Right ventricle myocardium inferior (tissue), 1 donor: ENCODE results near the gene PCDHGC3. TPM values are rescaled to one million over a fixed set of nuclear protein-coding genes. Genes with fewer than 3 reads are reported as not detected.

Experiments
- ATAC-seq: fragments of 200-7000 bp; cut with Tn5 transposase; one replicate; pipeline ENCODE4 v1.9.1; 2020; ENCODE audit warnings: mild to moderate bottlenecking, moderate library complexity
- DNase-seq: peaks from one replicate; pipeline ENCODE4 v3.0.0; 2021; ENCODE audit errors: missing footprints
- intact Hi-C: fragments of 100-400 bp; cut with DNase I; formaldehyde crosslinking; loops from one replicate; pipeline ENCODE4 v1.11.0; 2022
- total RNA-seq: library from RNA; stranded (reverse); fragmentation: NEBNext Ultra II Directional; extraction: Animal tissue kit (Norgen Biotek cat#: 25700); gene quantifications from one replicate; pipeline ENCODE4 v1.2.1, GENCODE V29; 2021
- donor health status: DM: no; HTN: yes; CAD: no; lungs with severe emphysema.

PCDHGC3 gene
- total RNA-seq, 1 donor from 2014 or later = 22.5 TPM

DNA sequence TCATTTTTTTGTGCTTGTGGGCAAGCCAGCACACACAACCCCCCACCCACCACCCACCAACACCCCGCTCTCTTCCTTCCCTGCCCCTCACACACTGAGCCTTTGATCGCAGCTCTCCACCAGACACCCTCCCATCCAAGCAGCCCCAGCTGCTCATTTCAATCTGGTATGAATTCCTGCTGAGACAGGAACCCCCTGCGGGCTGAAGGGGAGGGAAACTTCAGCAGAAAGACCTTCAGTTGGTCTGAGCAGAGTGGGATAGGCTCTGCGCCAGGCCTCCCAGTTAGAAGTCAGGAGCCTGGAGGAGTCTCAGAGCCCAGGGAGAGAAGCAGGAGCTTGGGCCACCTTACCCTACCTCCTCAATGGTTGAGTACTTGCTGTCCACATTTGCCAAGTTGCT is 20.3 kb downstream of the PCDHGC3 start:
- DNase-seq (no peak), ATAC-seq (no peak)
- intact Hi-C loops = no loop called here

DNA sequence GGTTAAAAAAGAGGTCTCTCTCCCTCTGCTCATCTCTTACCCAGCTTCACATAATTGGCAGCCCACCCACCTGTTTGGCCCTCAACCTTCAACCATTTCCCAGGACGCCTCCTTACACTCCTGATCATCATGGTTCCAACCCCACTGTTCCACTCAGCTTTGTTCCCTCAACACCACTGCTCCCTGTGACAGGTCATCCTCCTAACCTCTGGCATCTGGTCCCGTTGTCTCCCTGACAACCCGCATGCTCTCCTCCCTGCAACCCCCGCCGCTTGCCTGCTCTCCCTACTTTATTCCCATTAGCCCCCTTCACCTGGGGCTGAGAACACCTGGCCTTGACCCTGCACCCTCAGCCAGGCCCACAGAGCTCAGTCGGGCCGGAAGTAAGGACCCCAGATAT is 26.0 kb downstream of the PCDHGC3 start:
- intact Hi-C loops = no loop called here
- ATAC-seq = no peak
- no peak for DNase-seq

DNA sequence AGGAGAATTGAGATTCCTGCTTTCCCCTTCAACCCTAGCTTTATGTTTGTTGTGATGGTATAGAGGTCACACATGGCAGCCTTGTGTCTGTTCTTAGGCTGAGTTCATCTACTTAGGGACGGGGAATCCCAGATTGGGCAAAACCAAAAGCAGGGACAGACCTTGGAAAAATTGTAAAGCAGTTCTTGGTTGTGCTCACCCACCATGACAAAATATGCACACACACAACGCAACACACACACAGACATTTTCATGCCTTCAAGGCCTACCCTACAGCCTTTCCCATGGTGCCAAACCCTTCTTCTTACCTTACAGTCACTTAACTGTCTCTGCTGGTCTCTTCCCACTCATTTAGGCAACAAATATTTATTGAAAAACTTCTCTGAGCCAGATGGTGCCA is 27.9 kb downstream of the PCDHGC3 start:
- DNase-seq (no peak), ATAC-seq (no peak)
- intact Hi-C loops = no loop called here

DNA sequence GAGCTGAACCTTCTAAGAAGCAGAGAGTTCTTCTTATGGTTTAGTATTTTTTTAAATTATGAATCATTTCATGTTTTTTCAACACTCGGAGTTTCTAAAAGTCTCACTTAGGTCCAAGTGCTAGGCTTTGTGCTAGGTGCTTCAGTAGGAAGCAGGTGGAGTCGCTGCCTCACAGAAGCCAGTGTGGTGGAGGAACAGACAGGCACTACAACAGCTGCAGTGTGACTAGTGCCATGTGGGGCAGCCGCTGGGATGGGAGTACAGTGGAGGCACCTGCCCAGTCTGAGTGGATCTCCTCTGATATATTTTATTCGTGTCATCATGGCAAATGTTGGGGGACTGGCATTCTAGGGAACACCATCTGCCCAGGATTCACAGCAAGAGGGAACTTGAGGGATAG is 28.4 kb downstream of the PCDHGC3 start:
- intact Hi-C loops = no loop called here

DNA sequence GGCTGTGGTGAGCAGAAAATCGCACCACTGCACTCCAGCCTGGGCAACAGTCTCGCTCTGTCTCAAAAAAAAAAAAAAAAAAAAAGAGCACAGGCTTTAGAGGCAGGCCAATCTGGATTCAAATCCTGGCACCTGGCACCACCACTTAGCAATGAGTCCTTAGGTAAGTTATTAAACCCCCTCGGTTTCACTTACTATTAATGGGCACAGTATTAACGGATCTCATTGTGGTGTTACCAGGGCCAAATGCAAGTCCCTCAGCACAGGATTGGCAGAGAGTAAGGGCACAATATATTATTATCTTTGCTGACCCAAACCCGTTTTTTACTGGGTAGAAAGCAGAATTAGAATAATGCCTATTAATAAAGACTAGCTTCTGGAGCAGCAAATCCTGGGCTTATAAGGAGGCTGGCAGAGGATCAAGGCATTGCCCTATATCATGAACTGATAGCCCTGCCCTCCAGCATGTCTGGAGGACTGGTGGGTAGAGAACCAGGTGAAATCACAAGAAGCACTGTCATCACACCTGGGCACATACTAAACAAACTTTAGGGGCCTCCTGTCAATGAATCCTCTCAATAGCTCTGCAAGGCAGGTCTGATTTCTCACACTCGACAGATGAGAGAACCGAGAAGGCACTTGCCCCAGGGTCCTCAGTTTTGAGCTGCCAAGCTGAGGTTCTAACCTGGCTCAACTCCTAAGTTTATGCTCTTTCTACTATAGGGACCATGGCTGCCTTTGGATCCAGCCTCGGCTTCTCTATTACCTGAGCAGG is 30.8 kb downstream of the PCDHGC3 start:
- DNase-seq (no peak), ATAC-seq (no peak)
- intact Hi-C loops = no loop called here

More for the DNA sequence above, 28.4 kb downstream of the PCDHGC3 start:
- no peak for DNase-seq
- ATAC-seq = no peak

DNA sequence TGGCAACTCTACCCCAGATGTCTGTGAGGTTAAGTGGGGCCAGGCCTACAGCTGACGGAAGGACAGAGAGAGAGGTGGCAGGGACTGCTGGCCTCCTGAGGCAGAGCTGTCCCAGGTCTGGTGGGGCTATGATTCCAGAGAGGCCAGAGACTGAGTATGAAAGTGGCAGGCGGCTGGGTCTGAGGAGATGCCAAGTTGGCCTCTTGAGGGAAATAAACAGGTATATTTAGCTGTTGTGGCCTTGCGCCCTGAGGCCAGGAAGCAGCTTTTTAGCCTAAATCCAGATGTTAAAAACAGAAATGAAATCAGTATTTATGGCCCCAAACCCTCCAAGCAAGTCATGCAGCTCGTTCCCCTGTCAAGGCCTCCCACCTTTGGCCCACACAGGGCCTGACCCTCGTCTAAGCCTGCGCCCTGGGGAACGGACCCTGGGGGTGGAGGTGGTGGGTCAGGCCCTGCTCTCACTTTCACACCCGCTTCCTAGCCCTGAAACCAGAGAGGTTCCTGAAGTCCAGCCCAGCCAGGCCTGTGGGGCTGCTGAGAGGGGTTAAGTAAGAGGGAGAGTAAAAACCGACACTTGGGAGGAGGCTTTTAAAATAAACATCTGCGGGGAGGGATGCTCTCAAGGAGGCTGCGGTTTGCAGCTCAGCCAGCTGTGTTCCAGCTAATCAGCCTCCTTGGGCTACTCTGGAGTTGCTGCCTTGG is 31.8 kb downstream of the PCDHGC3 start:
- peak; percentile 84 for DNase-seq
- ATAC-seq = peak; percentile 64
- intact Hi-C loops = no loop called here

DNA sequence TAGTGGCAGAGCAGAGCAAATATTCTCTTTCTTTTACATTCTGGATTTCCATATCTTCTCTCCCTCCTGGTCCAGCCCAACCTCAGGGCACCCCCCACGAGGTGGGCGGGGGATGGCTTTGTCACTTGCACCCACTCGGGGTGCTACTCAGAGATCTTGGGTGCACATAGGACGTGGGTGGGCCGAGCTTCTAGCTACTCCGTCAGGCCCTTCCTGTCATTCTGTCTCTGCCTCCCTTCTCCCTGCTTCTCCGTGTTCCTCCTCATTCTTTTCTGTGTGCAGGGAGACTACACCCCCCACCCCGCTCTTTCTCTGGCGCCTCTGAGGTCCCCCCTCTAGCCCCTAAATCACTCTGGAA is 32.7 kb downstream of the PCDHGC3 start:
- no peak for DNase-seq
- intact Hi-C loops = no loop called here
- no peak for ATAC-seq

DNA sequence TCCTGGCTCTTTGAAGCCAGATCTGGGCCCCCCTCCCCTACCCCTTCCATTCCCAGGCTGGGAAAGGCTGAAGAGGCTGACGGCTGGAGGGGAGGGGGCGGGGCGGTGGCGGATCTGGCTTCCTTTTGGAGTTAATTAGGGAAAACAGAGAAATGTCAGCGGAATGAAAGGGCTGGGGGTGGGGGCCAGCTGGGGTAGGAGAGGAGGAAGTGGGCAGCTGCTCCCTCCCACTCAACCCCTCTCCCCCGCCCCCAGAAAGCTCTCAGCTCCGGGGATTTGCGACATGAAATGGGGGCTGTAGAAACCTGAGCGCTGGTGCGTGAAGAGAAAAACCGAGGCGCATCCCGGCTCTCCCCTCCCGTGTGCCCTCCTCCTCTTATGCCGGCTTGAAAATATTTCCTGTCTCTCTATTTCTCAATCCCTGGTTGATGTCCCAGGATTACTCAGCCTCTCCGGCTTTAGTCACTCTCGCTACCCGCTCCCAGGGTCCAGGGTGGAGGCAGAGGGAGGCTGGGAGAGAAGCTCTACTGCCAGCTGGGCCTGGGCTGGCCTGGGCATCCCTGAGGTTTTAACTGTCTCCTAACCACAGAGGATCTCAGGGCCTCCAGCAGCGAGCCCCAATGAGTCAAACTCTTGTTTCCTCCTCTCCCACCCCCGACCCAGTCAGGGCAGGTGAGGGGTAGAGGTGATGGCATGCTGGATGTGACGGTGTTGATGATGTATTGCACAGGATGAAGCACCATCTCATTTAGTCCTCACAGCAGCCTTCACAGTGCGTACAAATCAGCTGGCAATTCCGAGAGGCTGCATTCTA is 33.2 kb downstream of the PCDHGC3 start:
- intact Hi-C loops = no loop called here
- DNase-seq = peak; percentile 82
- ATAC-seq = peak; percentile 74

DNA sequence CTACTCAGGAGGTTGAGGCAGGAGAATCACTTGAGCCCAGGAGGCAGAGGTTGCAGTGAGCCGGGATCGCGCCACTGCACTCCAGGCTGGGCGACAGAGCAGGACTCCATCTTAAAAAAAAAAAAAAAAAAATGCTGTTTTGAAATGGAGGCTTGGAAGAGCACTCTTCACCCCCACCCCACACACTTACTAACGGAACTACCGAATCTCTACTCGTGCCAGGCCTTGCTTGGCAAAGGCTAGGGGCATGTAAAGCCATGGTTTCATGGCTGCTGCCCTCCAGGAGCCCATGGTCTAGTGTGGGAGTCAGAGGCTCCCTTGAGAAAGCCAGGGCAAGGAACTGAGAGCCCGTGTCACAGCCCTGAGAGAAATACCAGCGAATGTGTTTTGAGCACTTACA is 34.4 kb downstream of the PCDHGC3 start:
- intact Hi-C loops = no loop called here
- ATAC-seq (no peak), DNase-seq (no peak)

DNA sequence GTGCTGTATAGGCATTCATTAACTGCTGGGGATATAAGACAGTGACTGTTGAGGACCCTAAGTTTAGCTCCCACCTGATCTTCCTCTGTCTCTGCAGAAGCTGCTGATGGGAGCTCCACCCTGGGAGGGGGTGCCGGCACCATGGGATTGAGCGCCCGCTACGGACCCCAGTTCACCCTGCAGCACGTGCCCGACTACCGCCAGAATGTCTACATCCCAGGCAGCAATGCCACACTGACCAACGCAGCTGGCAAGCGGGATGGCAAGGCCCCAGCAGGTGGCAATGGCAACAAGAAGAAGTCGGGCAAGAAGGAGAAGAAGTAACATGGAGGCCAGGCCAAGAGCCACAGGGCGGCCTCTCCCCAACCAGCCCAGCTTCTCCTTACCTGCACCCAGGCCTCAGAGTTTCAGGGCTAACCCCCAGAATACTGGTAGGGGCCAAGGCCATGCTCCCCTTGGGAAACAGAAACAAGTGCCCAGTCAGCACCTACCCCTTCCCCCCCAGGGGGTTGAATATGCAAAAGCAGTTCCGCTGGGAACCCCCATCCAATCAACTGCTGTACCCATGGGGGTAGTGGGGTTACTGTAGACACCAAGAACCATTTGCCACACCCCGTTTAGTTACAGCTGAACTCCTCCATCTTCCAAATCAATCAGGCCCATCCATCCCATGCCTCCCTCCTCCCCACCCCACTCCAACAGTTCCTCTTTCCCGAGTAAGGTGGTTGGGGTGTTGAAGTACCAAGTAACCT is 35.3 kb downstream of the PCDHGC3 start:
- ATAC-seq = no peak
- DNase-seq = no peak
- intact Hi-C loops = no loop called here

DNA sequence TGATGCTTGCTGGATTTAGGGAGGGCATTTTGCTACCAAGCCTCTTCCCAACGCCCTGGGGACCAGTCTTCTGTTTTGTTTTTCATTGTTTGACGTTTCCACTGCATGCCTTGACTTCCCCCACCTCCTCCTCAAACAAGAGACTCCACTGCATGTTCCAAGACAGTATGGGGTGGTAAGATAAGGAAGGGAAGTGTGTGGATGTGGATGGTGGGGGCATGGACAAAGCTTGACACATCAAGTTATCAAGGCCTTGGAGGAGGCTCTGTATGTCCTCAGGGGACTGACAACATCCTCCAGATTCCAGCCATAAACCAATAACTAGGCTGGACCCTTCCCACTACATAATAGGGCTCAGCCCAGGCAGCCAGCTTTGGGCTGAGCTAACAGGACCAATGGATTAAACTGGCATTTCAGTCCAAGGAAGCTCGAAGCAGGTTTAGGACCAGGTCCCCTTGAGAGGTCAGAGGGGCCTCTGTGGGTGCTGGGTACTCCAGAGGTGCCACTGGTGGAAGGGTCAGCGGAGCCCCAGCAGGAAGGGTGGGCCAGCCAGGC is 36.1 kb downstream of the PCDHGC3 start:
- no peak for ATAC-seq
- DNase-seq = no peak
- intact Hi-C loops = no loop called here

DNA sequence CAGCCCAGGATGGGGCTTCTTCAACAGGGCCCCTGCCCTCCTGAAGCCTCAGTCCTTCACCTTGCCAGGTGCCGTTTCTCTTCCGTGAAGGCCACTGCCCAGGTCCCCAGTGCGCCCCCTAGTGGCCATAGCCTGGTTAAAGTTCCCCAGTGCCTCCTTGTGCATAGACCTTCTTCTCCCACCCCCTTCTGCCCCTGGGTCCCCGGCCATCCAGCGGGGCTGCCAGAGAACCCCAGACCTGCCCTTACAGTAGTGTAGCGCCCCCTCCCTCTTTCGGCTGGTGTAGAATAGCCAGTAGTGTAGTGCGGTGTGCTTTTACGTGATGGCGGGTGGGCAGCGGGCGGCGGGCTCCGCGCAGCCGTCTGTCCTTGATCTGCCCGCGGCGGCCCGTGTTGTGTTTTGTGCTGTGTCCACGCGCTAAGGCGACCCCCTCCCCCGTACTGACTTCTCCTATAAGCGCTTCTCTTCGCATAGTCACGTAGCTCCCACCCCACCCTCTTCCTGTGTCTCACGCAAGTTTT is 36.7 kb downstream of the PCDHGC3 start:
- intact Hi-C loops = no loop called here
- DNase-seq = peak; percentile 91
- ATAC-seq = no peak

DNA sequence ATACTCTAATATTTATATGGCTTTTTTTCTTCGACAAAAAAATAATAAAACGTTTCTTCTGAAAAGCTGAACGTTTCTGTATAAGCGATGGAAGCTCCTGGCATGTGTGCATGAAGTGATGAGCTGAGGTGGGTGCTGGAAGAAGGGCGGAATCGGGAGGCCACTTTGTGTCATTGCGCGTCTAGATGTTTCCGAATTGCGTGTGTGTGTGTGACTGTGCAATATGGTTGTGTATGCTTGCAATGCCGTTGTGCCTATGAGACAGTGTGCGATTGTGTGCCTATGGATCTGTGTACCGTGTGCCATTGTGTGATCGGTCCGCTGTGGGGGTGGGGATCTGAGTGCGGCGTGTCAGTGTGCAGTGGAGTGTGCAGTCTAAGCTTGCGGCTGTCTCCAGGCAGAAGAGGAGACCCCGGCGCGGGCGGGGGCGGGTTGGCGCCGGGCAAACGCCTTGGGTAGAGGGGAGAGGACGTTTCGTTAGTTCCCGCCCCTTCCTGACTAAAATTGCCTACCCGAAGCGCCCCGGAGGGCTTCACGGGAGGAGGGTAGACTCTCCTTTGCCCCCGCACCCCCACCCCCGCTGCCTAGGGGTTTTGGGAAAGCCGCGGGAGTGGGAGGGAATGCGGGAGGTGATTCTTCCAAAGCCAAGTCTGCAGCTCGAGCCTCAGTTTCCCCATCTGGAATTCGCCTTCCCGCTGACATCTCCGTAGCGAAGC is 37.3 kb downstream of the PCDHGC3 start:
- DNase-seq (peak; percentile 79), ATAC-seq (peak; percentile 24)
- intact Hi-C loops = no loop called here

DNA sequence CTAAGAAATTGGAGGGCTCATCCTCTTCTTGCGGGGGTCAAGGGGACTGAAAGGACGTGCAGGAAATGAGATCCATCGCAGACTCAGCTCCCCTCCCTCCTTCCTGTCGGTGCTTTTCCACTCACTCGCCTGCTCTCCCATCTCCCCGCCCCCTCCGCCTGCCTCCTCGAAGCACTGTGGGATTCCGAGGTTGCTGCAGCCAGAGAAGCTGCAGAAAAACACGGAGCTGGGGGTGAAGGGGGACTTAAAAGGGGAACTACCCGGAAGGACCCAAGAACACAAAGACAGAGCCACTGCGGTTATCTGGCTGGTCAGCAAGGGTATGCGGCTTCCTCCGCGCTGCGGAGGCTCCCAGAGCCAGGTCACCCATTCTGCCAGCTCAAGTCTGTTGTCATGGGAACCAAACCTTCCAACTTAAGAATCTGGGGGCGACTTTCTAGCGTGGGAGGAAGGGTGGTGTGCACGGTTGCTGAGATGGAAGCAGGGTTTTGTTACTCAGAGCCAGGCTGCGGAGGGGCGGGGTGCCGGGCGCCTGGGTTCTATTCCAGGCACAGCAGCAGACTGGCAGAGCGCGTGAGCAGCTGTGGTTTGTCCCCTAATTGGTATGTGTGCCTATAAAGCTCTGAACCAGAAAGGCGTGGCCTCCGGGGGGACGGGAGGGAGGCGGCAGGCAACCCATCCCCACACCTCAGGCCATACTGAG is 38.0 kb downstream of the PCDHGC3 start:
- ATAC-seq = peak; percentile 65
- intact Hi-C loops = no loop called here
- peak; percentile 88 for DNase-seq

DNA sequence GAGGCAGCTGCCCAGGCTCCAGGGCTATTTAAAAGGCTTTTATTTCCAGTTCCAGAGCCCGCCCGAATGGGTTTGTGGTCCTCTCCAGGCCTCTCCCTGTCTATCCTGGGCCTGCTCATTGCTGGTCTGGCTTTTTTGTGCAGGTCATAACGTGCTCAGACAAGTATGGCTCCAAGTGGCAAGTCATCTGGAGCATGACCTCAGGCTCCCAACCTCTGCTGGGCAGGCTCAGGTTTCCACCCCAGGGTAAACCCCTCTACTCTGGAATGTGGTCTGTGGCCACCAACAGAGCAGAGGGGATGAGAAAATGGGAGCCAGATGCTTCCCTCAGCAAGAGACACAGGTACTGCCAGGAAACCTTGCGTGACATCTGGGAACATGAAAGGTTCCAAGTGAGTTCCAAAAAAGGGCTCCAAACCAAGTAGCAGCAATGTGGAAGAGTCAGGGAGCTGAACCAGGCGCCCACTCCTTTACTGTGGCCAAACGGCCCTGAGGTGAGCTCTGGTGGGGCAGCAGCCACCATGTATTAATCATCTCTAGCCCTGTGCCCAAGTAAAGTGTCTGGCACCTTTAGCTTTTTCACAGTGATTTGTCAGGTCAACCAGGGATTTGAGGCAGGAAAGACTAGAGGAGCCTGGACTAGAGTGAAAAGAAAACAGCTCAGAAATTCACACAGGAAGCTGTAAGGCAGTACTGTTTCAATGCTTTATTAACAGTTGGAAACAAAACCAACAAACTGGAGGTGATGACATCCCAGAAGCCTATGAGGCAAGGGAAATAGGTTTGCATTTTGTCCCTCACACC is 38.8 kb downstream of the PCDHGC3 start:
- ATAC-seq = peak; percentile 15
- intact Hi-C loops = no loop called here

DNA sequence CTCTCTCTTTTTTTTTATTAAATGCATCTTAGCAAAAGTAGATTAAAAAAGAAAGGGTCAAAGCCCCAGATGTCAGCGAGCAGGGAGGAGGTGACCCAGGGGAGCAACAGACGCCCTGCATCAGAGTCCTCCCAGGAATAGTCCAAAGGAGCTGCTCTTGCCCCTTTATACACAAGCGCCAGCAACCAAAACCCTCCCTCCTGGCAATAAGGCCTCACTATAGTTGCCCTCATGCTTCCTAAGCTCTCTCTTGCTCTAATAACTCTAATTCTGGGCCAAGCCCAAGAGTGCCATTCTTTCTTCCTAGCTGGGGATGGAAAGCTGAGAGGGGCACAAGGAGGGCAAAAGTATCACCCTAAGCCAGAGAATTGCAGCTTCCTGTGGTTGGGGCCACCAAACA is 39.4 kb downstream of the PCDHGC3 start:
- no peak for DNase-seq
- intact Hi-C loops = no loop called here

More for the DNA sequence above, 38.8 kb downstream of the PCDHGC3 start:
- DNase-seq = no peak

More for the DNA sequence above, 39.4 kb downstream of the PCDHGC3 start:
- no peak for ATAC-seq
